OCI-LY3 (cell line): ENCODE results near the gene OR2A5.

Experiments used
- EZH2phosphoT487 ChIP-seq: fragments of 200-600 bp; shearing (Covaris generic); IDR thresholded peaks from 2 replicates; pipeline ENCODE4 v1.6.1; 2018; ENCODE audit warnings: antibody characterized with exemption, mixed run types, low read depth
- TF ChIP-seq, protein P1 (sequence below): fragments of 200-600, 300-600 bp; sonication (generic); IDR thresholded peaks from 2 replicates; pipeline ENCODE4 v1.5.1; 2014; ENCODE audit warnings: antibody characterized with exemption, low read length, low read depth

DNA sequence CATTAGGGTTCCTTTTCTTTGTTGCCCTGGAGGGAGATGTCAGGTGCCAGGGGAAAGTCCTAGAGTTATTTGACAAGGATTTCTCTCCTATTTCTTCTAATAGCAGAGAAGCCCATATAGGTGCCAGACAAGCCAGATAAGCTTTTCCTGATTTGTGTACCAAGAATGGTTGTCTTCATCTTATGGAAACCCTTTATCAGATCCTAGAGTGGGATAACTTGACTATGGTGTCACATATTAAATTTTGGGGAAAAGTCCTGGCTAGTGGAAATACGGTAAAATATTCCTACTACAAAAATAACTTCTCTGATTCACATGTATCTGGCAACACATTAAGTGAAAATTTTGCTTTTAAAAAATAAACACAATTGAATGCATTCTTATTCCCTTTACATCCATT, 38.5 kb downstream of the OR2A5 start:
- TF ChIP-seq, protein P1, sequence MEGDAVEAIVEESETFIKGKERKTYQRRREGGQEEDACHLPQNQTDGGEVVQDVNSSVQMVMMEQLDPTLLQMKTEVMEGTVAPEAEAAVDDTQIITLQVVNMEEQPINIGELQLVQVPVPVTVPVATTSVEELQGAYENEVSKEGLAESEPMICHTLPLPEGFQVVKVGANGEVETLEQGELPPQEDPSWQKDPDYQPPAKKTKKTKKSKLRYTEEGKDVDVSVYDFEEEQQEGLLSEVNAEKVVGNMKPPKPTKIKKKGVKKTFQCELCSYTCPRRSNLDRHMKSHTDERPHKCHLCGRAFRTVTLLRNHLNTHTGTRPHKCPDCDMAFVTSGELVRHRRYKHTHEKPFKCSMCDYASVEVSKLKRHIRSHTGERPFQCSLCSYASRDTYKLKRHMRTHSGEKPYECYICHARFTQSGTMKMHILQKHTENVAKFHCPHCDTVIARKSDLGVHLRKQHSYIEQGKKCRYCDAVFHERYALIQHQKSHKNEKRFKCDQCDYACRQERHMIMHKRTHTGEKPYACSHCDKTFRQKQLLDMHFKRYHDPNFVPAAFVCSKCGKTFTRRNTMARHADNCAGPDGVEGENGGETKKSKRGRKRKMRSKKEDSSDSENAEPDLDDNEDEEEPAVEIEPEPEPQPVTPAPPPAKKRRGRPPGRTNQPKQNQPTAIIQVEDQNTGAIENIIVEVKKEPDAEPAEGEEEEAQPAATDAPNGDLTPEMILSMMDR, result no peak
- no peak for TF ChIP-seq EZH2phosphoT487
